Neutrophil (primary cell): Measurements from ENCODE around the gene TBC1D22A.

Experiments used
- H3K27ac ChIP-seq: fragments of 200-600 bp; sonication (generic); 2 replicates; pipeline ENCODE4 v1.5.1; 2016; ENCODE audit warnings: mild to moderate bottlenecking, moderate library complexity
- H3K27me3 ChIP-seq: fragments of 200-600 bp; sonication (generic); 2 replicates; pipeline ENCODE4 v1.6.0; 2016; ENCODE audit warnings: mild to moderate bottlenecking
- H3K36me3 ChIP-seq: fragments of 200-600 bp; sonication (generic); 2 replicates; pipeline ENCODE4 v1.5.1; 2017
- H3K4me1 ChIP-seq, 2 experiments: fragments of 200-600 bp in 1 of 2; sonication (generic) in 1 of 2; 1 replicate in 1 of 2; 2 replicates in 1 of 2; pipeline versions ENCODE4 v1.5.1 to v1.6.1; 2013 to 2016; ENCODE audit warnings: low read depth in 1 of 2, low read length in 1 of 2, mild to moderate bottlenecking in 1 of 2, moderate library complexity in 1 of 2; ENCODE audit not compliant: control insufficient read depth in 1 of 2, insufficient read depth in 1 of 2
- H3K4me3 ChIP-seq, 2 experiments: fragments of 200-600 bp in 1 of 2; sonication (generic) in 1 of 2; 1 replicate in 1 of 2; 2 replicates in 1 of 2; pipeline ENCODE4 v1.5.1; 2013 to 2016; ENCODE audit warnings: low read depth in 1 of 2, low read length in 1 of 2, mild to moderate bottlenecking in 1 of 2, moderate library complexity in 1 of 2
- H3K9me3 ChIP-seq: fragments of 200-600 bp; sonication (generic); 2 replicates; pipeline ENCODE4 v1.5.1; 2016
- TF ChIP-seq, protein P1 (sequence below): fragments of 200-600 bp; sonication (generic); IDR thresholded peaks from 2 replicates; pipeline ENCODE4 v1.5.1; 2016; ENCODE audit warnings: antibody characterized with exemption

Gene TBC1D22A

GRCh38 chr22:46934746-46935491 lies 172.5 kb downstream of the TBC1D22A start:
- TF ChIP-seq, protein P1, sequence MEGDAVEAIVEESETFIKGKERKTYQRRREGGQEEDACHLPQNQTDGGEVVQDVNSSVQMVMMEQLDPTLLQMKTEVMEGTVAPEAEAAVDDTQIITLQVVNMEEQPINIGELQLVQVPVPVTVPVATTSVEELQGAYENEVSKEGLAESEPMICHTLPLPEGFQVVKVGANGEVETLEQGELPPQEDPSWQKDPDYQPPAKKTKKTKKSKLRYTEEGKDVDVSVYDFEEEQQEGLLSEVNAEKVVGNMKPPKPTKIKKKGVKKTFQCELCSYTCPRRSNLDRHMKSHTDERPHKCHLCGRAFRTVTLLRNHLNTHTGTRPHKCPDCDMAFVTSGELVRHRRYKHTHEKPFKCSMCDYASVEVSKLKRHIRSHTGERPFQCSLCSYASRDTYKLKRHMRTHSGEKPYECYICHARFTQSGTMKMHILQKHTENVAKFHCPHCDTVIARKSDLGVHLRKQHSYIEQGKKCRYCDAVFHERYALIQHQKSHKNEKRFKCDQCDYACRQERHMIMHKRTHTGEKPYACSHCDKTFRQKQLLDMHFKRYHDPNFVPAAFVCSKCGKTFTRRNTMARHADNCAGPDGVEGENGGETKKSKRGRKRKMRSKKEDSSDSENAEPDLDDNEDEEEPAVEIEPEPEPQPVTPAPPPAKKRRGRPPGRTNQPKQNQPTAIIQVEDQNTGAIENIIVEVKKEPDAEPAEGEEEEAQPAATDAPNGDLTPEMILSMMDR = no peak
- no peaks in the 10 kb centered on the region for H3K9me3 ChIP-seq
- H3K27ac ChIP-seq = no peak overlapping the region
- H3K4me3 ChIP-seq = no peak overlapping the region
- peaks cover 17% of the 10 kb centered on the region in 2 experiments for H3K4me1 ChIP-seq
- H3K27me3 ChIP-seq = no peaks in the 10 kb centered on the region
- peaks cover 3% of the 10 kb centered on the region for H3K36me3 ChIP-seq

DNA sequence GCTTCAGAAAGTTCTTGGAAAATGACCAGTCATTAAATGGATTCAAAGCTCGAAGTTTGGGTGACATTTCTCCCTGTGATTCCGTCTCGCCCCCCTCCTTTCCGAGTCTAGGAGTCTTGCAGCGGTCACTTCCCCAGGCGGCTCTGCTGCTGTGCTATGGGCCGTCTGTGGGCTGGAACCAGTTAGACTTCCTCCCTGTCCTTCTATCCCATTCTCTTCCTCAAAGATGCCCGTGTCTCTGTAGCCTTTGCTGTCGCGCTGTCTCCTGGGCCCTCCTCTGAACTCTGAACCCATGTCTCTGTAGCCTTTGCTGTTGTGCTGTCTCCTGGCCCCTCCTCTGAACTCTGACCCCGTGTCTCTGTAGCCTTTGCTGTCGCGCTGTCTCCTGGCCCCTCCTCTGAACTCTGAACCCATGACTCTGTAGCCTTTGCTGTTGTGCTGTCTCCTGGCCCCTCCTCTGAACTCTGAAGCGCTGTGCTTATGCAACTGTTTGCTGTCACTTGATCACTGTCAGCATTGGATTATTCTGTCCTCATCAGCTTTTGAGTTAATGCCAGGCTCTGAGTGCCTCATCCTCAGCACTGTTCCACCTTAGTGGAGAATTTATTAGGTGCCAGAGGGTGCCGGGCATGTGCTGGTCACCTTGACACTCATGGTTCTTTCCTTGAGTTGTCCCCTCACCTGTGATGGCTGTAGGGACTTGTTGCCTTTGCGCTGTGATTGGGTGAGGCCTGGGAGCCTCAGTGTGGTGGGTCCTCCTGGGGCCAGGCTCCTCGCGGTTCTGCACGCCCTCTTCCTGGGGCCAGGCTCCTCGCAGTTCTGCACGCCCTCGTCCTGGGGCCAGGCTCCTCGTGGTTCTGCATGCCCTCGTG lies 173.3 kb downstream of the TBC1D22A start:
- H3K4me1 ChIP-seq = peaks cover 17% of the 10 kb centered on the region in 2 experiments
- peaks cover 10% of the 10 kb centered on the region for H3K36me3 ChIP-seq
- TF ChIP-seq, protein P1 = no peak
- H3K27ac ChIP-seq = no peak overlapping the region
- no peaks in the 10 kb centered on the region for H3K27me3 ChIP-seq
- no peaks in the 10 kb centered on the region for H3K9me3 ChIP-seq
- no peak overlapping the region for H3K4me3 ChIP-seq

DNA sequence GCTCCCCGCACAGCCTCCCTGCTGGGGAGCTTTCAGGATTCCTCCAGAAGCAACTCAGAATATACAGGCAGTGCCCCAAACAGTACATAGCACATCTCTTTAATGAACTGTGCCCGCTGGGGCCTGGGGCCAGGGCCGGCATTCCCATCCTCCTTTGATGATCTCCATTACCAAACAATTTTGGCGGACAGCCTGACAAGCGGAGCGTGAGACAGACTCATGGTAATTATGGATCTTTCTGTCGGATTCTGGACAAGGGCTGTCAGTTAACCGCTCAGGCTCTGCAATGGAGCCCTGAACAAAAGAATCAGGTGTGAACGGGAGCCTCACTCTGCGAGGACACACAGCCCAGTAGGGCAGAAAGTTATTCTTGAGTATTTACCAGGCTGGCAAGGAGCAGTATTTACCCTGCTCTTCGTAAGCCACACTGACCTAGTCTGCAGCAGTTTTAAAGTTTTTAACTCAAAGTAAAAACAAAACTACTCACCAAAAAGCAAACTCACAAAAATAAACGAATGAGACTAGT lies 174.0 kb downstream of the TBC1D22A start:
- Histone ChIP-seq H3K27me3 (no peaks in the 10 kb centered on the region), H3K4me3 (no peak overlapping the region), H3K9me3 (no peaks in the 10 kb centered on the region), H3K4me1 (peaks cover 17 to 18% of the 10 kb centered on the region in 2 experiments), H3K36me3 (peaks cover 10% of the 10 kb centered on the region), H3K27ac (no peak overlapping the region)
- TF ChIP-seq, protein P1 = no peak

DNA sequence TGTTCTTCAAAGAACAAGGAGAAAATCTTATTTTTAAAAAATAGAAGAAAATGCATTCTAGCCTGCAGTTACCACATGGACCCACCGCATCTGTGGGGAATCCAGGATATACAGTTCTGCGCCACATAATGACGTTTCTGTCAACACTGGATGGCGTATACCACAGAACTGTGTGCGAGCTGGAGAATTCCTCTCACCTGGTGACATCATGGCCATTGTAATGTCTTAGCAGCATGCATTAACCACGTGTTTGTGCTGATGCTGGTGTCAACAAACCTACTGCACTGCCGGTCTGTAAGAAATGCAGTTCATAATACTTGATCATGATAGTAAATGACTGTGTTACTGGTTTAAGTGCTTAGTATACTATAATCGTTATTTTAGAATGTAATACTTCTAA lies 174.7 kb downstream of the TBC1D22A start:
- H3K27me3 ChIP-seq = no peaks in the 10 kb centered on the region
- no peaks in the 10 kb centered on the region for H3K9me3 ChIP-seq
- H3K4me3 ChIP-seq = no peak overlapping the region
- H3K36me3 ChIP-seq = peaks cover 10% of the 10 kb centered on the region
- peaks cover 16 to 22% of the 10 kb centered on the region in 2 experiments for H3K4me1 ChIP-seq
- TF ChIP-seq, protein P1 = no peak
- H3K27ac ChIP-seq = no peak overlapping the region

GRCh38 chr22:46937939-46938338 lies 175.5 kb downstream of the TBC1D22A start:
- peaks cover 10% of the 10 kb centered on the region for H3K36me3 ChIP-seq
- no peak overlapping the region for H3K4me3 ChIP-seq
- TF ChIP-seq, protein P1 = no peak
- no peak overlapping the region for H3K27ac ChIP-seq
- H3K9me3 ChIP-seq = no peaks in the 10 kb centered on the region
- H3K4me1 ChIP-seq = peaks cover 18 to 24% of the 10 kb centered on the region in 2 experiments
- no peaks in the 10 kb centered on the region for H3K27me3 ChIP-seq
